ENCODE measurements around the gene SH3PXD2A.

The SH3PXD2A gene

DNA sequence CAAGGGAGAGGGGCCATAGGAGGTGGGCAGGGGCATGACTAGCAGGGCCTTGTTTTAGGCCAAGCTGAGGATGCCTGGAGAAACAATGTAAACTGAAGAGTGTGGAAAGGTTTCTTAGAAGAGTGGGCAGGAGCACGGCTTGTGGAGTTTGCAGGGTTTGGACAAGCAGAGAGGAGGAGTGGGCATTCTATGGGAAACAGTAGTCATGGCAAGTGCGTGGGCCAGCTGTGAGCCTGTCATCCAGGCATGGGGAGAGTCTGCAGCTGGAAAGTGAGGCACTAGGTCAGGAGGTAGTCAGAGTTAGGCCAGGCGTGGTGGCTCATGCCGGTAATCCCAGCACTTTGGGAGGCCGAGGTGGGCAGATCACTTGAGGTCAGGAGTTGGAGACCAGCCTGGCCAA lies 130.1 kb downstream of the SH3PXD2A start:
- Histone ChIP-seq H3K4me2 (no peak overlapping the region), H3K79me2 (ENCODE audit: insufficient read depth, low read depth) (no peaks in the 10 kb centered on the region), H3K4me1 (ENCODE audit: low read depth, poor library complexity, severe bottlenecking) (no peaks in the 10 kb centered on the region), H3K27ac (no peak overlapping the region), H3K36me3 (ENCODE audit: insufficient read depth) (no peaks in the 10 kb centered on the region), H4K20me1 (ENCODE audit: insufficient read depth) (no peaks in the 10 kb centered on the region), H3K4me3 (IDR thresholded peaks at IDR 0.05; ENCODE audit: insufficient read depth, low read depth, low read length) (no peak overlapping the region), H3K27me3 (ENCODE audit: insufficient read depth, low read depth) (no peaks in the 10 kb centered on the region), H2AFZ (ENCODE audit: low read depth) (no peak overlapping the region), H3K9ac (no peak overlapping the region)
- TF ChIP-seq, protein P1, sequence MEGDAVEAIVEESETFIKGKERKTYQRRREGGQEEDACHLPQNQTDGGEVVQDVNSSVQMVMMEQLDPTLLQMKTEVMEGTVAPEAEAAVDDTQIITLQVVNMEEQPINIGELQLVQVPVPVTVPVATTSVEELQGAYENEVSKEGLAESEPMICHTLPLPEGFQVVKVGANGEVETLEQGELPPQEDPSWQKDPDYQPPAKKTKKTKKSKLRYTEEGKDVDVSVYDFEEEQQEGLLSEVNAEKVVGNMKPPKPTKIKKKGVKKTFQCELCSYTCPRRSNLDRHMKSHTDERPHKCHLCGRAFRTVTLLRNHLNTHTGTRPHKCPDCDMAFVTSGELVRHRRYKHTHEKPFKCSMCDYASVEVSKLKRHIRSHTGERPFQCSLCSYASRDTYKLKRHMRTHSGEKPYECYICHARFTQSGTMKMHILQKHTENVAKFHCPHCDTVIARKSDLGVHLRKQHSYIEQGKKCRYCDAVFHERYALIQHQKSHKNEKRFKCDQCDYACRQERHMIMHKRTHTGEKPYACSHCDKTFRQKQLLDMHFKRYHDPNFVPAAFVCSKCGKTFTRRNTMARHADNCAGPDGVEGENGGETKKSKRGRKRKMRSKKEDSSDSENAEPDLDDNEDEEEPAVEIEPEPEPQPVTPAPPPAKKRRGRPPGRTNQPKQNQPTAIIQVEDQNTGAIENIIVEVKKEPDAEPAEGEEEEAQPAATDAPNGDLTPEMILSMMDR (conservative IDR thresholded peaks at IDR 0.05; ENCODE audit: low read depth, low read length), result no peak

DNA sequence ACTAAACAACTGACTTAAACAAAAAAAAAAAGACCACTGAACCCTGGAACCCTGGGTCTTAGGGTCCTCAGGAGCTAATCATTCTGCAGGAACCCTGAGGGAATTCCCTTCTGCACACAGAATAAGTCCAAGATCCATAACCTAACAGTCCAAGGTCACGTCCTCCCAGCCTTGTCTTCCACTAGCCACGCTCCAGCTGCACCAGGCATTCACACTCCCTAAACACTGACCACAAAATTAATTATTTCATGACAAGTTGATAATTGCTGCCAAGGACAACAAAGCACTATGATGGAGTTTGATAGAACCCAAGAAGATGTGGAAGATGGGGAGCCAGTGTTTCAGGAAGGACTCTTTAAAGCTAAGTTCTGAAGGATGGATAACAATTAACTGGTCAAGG lies 130.6 kb downstream of the SH3PXD2A start:
- Histone ChIP-seq H3K79me2 (ENCODE audit: insufficient read depth, low read depth) (no peaks in the 10 kb centered on the region), H3K27me3 (ENCODE audit: insufficient read depth, low read depth) (no peaks in the 10 kb centered on the region), H3K4me1 (ENCODE audit: low read depth, poor library complexity, severe bottlenecking) (no peaks in the 10 kb centered on the region), H3K4me3 (IDR thresholded peaks at IDR 0.05; ENCODE audit: insufficient read depth, low read depth, low read length) (no peak overlapping the region), H3K36me3 (ENCODE audit: insufficient read depth) (no peaks in the 10 kb centered on the region), H4K20me1 (ENCODE audit: insufficient read depth) (no peaks in the 10 kb centered on the region), H3K27ac (no peak overlapping the region), H3K9ac (no peak overlapping the region), H3K4me2 (no peak overlapping the region), H2AFZ (ENCODE audit: low read depth) (no peak overlapping the region)
- TF ChIP-seq, protein P1 (conservative IDR thresholded peaks at IDR 0.05; ENCODE audit: low read depth, low read length), result no peak

DNA sequence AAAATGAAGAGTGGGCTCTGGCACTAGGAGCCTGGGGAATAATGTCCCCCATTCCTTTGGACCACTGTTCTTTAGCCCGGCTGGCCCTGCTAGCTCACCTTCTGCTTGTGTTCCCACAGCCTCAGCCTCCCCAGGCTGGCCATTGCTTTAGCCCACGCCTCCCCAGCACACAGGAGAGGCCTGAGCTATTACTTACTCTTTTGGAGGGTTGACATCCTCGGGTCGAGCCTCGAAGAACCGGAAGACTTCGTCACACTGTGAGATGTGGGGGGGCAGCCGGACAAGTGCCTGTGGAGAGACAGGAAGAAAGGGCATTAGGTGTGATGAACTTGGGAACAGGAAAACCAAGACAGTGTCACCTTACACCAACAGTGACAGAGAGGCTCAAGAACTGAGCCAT lies 131.3 kb downstream of the SH3PXD2A start:
- H3K4me3 ChIP-seq (IDR thresholded peaks at IDR 0.05; ENCODE audit: insufficient read depth, low read depth, low read length), result no peak overlapping the region
- H3K4me1 ChIP-seq (ENCODE audit: low read depth, poor library complexity, severe bottlenecking), result no peaks in the 10 kb centered on the region
- H3K36me3 ChIP-seq (ENCODE audit: insufficient read depth), result no peaks in the 10 kb centered on the region
- no peak overlapping the region for H3K9ac ChIP-seq
- H3K27ac ChIP-seq, result no peak overlapping the region
- TF ChIP-seq, protein P1 (conservative IDR thresholded peaks at IDR 0.05; ENCODE audit: low read depth, low read length), result no peak
- H3K4me2 ChIP-seq, result no peak overlapping the region
- no peaks in the 10 kb centered on the region for H3K79me2 ChIP-seq (ENCODE audit: insufficient read depth, low read depth)
- no peaks in the 10 kb centered on the region for H3K27me3 ChIP-seq (ENCODE audit: insufficient read depth, low read depth)
- no peaks in the 10 kb centered on the region for H4K20me1 ChIP-seq (ENCODE audit: insufficient read depth)
- H2AFZ ChIP-seq (ENCODE audit: low read depth), result no peak overlapping the region

DNA sequence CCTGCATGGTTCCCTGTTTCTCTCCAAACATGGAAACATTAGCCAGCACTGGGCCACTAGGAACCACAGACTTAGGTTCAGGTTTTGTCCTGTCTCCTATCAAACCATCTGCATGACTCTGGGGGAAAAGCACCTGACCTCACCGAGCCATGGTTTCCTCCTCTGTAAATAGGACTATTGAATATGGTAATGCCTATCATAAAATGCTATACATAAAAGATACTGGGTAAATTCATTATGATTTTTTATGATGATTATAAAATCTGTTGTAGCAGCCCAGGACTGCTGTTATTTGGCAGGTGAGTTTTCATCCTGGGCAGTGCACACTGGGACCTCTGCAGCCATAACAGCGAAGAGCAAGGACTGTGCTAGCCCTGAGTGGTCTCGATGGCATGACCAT lies 131.8 kb downstream of the SH3PXD2A start:
- Histone ChIP-seq H3K4me2 (no peak overlapping the region), H3K27me3 (ENCODE audit: insufficient read depth, low read depth) (no peaks in the 10 kb centered on the region), H3K79me2 (ENCODE audit: insufficient read depth, low read depth) (no peaks in the 10 kb centered on the region), H3K4me1 (ENCODE audit: low read depth, poor library complexity, severe bottlenecking) (no peaks in the 10 kb centered on the region), H2AFZ (ENCODE audit: low read depth) (no peak overlapping the region), H3K4me3 (IDR thresholded peaks at IDR 0.05; ENCODE audit: insufficient read depth, low read depth, low read length) (no peak overlapping the region), H4K20me1 (ENCODE audit: insufficient read depth) (no peaks in the 10 kb centered on the region), H3K36me3 (ENCODE audit: insufficient read depth) (no peaks in the 10 kb centered on the region), H3K27ac (no peak overlapping the region), H3K9ac (no peak overlapping the region)
- TF ChIP-seq, protein P1 (conservative IDR thresholded peaks at IDR 0.05; ENCODE audit: low read depth, low read length), result no peak

Measured in KMS-11 (cell line).